WTC11 (cell line): ENCODE data around the gene EYS. TPM values are rescaled to one million over a fixed set of nuclear protein-coding genes. Genes with fewer than 3 reads are reported as not detected.

Source experiments
- ATAC-seq: fragments of 200-7000 bp; cut with Tn5 transposase; 2 replicates; pipeline ENCODE4 v1.10.0; 2021; ENCODE audit warnings: mild to moderate bottlenecking, moderate library complexity
- CTCF ChIA-PET: fragments of 300-600 bp; sonication (Branson Sonifier 250); formaldehyde crosslinking; loops from one replicate; lab custom pipeline; 2021; ENCODE audit warnings: antibody characterized with exemption; lab: Charles Lee
- POLR2A ChIA-PET: fragments of 350-600 bp; sonication (Branson Sonifier 250); formaldehyde crosslinking; loops from one replicate; lab custom pipeline; 2021; ENCODE audit warnings: antibody characterized with exemption; lab: Charles Lee
- DNase-seq: peaks from one replicate; pipeline ENCODE4 v3.0.0; 2021; ENCODE audit warnings: low spot score
- H3K27ac Mint-ChIP-seq: 2 replicates; pipeline ENCODE4 v1.8.0; 2021; ENCODE audit warnings: mixed read lengths
- H3K27me3 Mint-ChIP-seq: 2 replicates; pipeline ENCODE4 v1.8.0; 2021; ENCODE audit warnings: low read depth, mild to moderate bottlenecking, moderate library complexity, mixed read lengths
- H3K36me3 Mint-ChIP-seq: 2 replicates; pipeline ENCODE4 v1.8.0; 2021; ENCODE audit warnings: mixed read lengths
- H3K4me1 Mint-ChIP-seq: 2 replicates; pipeline ENCODE4 v1.8.0; 2022; ENCODE audit warnings: mixed read lengths
- H3K4me3 Mint-ChIP-seq: 2 replicates; pipeline ENCODE4 v1.8.0; 2021; ENCODE audit warnings: mild to moderate bottlenecking, moderate library complexity, mixed read lengths
- H3K9me3 Mint-ChIP-seq: 2 replicates; pipeline ENCODE4 v1.8.0; 2021; ENCODE audit warnings: mixed read lengths
- ATF1 ChIP-seq: sonication (generic); formaldehyde crosslinking; IDR thresholded peaks from 2 replicates; pipeline ENCODE4 v1.8.1; 2023; ENCODE audit warnings: mild to moderate bottlenecking, moderate library complexity, missing genetic modification reagents
- CBFB ChIP-seq: sonication (generic); formaldehyde crosslinking; IDR thresholded peaks from 2 replicates; pipeline ENCODE4 v1.8.1; 2022; ENCODE audit warnings: mild to moderate bottlenecking, low read depth, missing genetic modification reagents
- GABPB1 ChIP-seq: sonication (generic); formaldehyde crosslinking; IDR thresholded peaks from 2 replicates; pipeline ENCODE4 v1.8.1; 2023; ENCODE audit warnings: mild to moderate bottlenecking, missing genetic modification reagents
- GTF2I ChIP-seq: fragments of 250-450 bp; sonication (Bioruptor Pico); conservative IDR thresholded peaks from 2 replicates; pipeline ENCODE4 v1.4.0; 2021; ENCODE audit warnings: mild to moderate bottlenecking
- IRF1 ChIP-seq: sonication (generic); formaldehyde crosslinking; IDR thresholded peaks from 2 replicates; pipeline ENCODE4 v1.8.0; 2023; ENCODE audit warnings: missing genetic modification reagents
- JAZF1 ChIP-seq: fragments of 250-450 bp; sonication (Bioruptor Pico); IDR thresholded peaks from 2 replicates; pipeline ENCODE4 v1.9.0; 2021; ENCODE audit warnings: moderate library complexity, mild to moderate bottlenecking, inconsistent platforms
- MYBL2 ChIP-seq: sonication (generic); formaldehyde crosslinking; IDR thresholded peaks from 2 replicates; pipeline ENCODE4 v1.8.1; 2023; ENCODE audit warnings: mild to moderate bottlenecking, moderate library complexity, missing genetic modification reagents
- NFYB ChIP-seq: sonication (generic); formaldehyde crosslinking; conservative IDR thresholded peaks from 2 replicates; pipeline ENCODE4 v1.8.0; 2022; ENCODE audit warnings: low read depth, missing genetic modification reagents
- SMAD3 ChIP-seq: sonication (generic); formaldehyde crosslinking; IDR thresholded peaks from 2 replicates; pipeline ENCODE4 v1.8.0; 2022; ENCODE audit warnings: missing genetic modification reagents, mild to moderate bottlenecking, borderline replicate concordance
- ZNF219 ChIP-seq: sonication (generic); formaldehyde crosslinking; IDR thresholded peaks from 2 replicates; pipeline ENCODE4 v1.8.0; 2023; ENCODE audit warnings: missing genetic modification reagents, mild to moderate bottlenecking, borderline replicate concordance
- total RNA-seq: library from RNA; stranded (reverse); gene quantifications from 3 replicates; pipeline ENCODE4 v1.2.3, GENCODE V29; 2021
- TF ChIP-seq, protein P1 (sequence below): sonication (generic); formaldehyde crosslinking; IDR thresholded peaks from 2 replicates; pipeline ENCODE4 v1.8.0; 2022; ENCODE audit warnings: mild to moderate bottlenecking, missing genetic modification reagents
- TF ChIP-seq, protein P2 (sequence below): fragments of 250-450 bp; sonication (Bioruptor Pico); IDR thresholded peaks from 2 replicates; pipeline ENCODE4 v1.8.0; 2021; ENCODE audit warnings: mild to moderate bottlenecking
- TF ChIP-seq, protein P3 (sequence below): sonication (generic); formaldehyde crosslinking; IDR thresholded peaks from 2 replicates; pipeline ENCODE4 v1.8.1; 2022; ENCODE audit warnings: mild to moderate bottlenecking, moderate library complexity, missing genetic modification reagents
- TF ChIP-seq, protein P4 (sequence below): fragments of 250-450 bp; sonication (Bioruptor Pico); IDR thresholded peaks from 2 replicates; pipeline ENCODE4 v2.1.2; 2022; ENCODE audit warnings: mild to moderate bottlenecking, moderate library complexity
- TF ChIP-seq, protein P5 (sequence below): sonication (generic); formaldehyde crosslinking; IDR thresholded peaks from 2 replicates; pipeline ENCODE4 v1.8.1; 2023; ENCODE audit warnings: mild to moderate bottlenecking, missing genetic modification reagents, borderline replicate concordance
- TF ChIP-seq, protein P6 (sequence below): sonication (generic); formaldehyde crosslinking; IDR thresholded peaks from 2 replicates; pipeline ENCODE4 v1.8.0; 2023; ENCODE audit warnings: mild to moderate bottlenecking, missing genetic modification reagents

Gene EYS
- total RNA-seq, 1 experiment from 2014 or later, result not detected

GRCh38 chr6:64230530-64230929 is 1476.5 kb downstream of the EYS start:
- H3K27ac Mint-ChIP-seq, result no peak overlapping the region
- peaks cover 12% of the 10 kb centered on the region; the same call in 1 of the 2 replicates for H3K9me3 Mint-ChIP-seq
- peaks cover 2% of the 10 kb centered on the region; the same call in 1 of the 2 replicates for H3K36me3 Mint-ChIP-seq
- TF ChIP-seq, protein P1, sequence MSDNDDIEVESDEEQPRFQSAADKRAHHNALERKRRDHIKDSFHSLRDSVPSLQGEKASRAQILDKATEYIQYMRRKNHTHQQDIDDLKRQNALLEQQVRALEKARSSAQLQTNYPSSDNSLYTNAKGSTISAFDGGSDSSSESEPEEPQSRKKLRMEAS (CRISPR knock-in tag), result no peak
- TF ChIP-seq SMAD3 (CRISPR knock-in tag) (no peak), MYBL2 (no peak), ATF1 (CRISPR knock-in tag) (no peak), GTF2I (CRISPR knock-in tag) (no peak), GABPB1 (no peak)
- TF ChIP-seq, protein P2, sequence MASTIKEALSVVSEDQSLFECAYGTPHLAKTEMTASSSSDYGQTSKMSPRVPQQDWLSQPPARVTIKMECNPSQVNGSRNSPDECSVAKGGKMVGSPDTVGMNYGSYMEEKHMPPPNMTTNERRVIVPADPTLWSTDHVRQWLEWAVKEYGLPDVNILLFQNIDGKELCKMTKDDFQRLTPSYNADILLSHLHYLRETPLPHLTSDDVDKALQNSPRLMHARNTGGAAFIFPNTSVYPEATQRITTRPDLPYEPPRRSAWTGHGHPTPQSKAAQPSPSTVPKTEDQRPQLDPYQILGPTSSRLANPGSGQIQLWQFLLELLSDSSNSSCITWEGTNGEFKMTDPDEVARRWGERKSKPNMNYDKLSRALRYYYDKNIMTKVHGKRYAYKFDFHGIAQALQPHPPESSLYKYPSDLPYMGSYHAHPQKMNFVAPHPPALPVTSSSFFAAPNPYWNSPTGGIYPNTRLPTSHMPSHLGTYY, result no peak
- TF ChIP-seq, protein P3, sequence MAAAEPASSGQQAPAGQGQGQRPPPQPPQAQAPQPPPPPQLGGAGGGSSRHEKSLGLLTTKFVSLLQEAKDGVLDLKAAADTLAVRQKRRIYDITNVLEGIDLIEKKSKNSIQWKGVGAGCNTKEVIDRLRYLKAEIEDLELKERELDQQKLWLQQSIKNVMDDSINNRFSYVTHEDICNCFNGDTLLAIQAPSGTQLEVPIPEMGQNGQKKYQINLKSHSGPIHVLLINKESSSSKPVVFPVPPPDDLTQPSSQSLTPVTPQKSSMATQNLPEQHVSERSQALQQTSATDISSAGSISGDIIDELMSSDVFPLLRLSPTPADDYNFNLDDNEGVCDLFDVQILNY (CRISPR knock-in tag), result no peak
- TF ChIP-seq, protein P4, sequence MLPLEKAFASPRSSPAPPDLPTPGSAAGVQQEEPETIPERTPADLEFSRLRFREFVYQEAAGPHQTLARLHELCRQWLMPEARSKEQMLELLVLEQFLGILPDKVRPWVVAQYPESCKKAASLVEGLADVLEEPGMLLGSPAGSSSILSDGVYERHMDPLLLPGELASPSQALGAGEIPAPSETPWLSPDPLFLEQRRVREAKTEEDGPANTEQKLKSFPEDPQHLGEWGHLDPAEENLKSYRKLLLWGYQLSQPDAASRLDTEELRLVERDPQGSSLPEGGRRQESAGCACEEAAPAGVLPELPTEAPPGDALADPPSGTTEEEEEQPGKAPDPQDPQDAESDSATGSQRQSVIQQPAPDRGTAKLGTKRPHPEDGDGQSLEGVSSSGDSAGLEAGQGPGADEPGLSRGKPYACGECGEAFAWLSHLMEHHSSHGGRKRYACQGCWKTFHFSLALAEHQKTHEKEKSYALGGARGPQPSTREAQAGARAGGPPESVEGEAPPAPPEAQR (CRISPR knock-in tag), result no peak
- POLR2A ChIA-PET, result no interaction called here
- H3K4me3 Mint-ChIP-seq, result no peak overlapping the region
- H3K4me1 Mint-ChIP-seq, result no peaks in the 10 kb centered on the region
- DNase-seq, result no peak
- no peak for ATAC-seq
- H3K27me3 Mint-ChIP-seq, result no peaks in the 10 kb centered on the region
- CTCF ChIA-PET, result no interaction called here

- Mint-ChIP-seq H3K4me3 (no peak overlapping the region), H3K4me1 (no peaks in the 10 kb centered on the region), H3K27me3 (no peaks in the 10 kb centered on the region), H3K36me3 (peaks cover 2% of the 10 kb centered on the region), H3K27ac (no peak overlapping the region), H3K9me3 (peaks cover 17% of the 10 kb centered on the region; the same call in 1 of the 2 replicates)
- TF ChIP-seq, protein P5, sequence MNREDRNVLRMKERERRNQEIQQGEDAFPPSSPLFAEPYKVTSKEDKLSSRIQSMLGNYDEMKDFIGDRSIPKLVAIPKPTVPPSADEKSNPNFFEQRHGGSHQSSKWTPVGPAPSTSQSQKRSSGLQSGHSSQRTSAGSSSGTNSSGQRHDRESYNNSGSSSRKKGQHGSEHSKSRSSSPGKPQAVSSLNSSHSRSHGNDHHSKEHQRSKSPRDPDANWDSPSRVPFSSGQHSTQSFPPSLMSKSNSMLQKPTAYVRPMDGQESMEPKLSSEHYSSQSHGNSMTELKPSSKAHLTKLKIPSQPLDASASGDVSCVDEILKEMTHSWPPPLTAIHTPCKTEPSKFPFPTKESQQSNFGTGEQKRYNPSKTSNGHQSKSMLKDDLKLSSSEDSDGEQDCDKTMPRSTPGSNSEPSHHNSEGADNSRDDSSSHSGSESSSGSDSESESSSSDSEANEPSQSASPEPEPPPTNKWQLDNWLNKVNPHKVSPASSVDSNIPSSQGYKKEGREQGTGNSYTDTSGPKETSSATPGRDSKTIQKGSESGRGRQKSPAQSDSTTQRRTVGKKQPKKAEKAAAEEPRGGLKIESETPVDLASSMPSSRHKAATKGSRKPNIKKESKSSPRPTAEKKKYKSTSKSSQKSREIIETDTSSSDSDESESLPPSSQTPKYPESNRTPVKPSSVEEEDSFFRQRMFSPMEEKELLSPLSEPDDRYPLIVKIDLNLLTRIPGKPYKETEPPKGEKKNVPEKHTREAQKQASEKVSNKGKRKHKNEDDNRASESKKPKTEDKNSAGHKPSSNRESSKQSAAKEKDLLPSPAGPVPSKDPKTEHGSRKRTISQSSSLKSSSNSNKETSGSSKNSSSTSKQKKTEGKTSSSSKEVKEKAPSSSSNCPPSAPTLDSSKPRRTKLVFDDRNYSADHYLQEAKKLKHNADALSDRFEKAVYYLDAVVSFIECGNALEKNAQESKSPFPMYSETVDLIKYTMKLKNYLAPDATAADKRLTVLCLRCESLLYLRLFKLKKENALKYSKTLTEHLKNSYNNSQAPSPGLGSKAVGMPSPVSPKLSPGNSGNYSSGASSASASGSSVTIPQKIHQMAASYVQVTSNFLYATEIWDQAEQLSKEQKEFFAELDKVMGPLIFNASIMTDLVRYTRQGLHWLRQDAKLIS (CRISPR knock-in tag), result no peak
- TF ChIP-seq JAZF1 (CRISPR knock-in tag), result no peak
- no peak for TF ChIP-seq ZNF219 (CRISPR knock-in tag)
- TF ChIP-seq, protein P6, sequence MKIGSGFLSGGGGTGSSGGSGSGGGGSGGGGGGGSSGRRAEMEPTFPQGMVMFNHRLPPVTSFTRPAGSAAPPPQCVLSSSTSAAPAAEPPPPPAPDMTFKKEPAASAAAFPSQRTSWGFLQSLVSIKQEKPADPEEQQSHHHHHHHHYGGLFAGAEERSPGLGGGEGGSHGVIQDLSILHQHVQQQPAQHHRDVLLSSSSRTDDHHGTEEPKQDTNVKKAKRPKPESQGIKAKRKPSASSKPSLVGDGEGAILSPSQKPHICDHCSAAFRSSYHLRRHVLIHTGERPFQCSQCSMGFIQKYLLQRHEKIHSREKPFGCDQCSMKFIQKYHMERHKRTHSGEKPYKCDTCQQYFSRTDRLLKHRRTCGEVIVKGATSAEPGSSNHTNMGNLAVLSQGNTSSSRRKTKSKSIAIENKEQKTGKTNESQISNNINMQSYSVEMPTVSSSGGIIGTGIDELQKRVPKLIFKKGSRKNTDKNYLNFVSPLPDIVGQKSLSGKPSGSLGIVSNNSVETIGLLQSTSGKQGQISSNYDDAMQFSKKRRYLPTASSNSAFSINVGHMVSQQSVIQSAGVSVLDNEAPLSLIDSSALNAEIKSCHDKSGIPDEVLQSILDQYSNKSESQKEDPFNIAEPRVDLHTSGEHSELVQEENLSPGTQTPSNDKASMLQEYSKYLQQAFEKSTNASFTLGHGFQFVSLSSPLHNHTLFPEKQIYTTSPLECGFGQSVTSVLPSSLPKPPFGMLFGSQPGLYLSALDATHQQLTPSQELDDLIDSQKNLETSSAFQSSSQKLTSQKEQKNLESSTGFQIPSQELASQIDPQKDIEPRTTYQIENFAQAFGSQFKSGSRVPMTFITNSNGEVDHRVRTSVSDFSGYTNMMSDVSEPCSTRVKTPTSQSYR (CRISPR knock-in tag), result no peak
- no peak for TF ChIP-seq IRF1 (CRISPR knock-in tag)
- TF ChIP-seq GTF2I (CRISPR knock-in tag), result no peak
- no peak for TF ChIP-seq CBFB (CRISPR knock-in tag)
- no peak for TF ChIP-seq NFYB (CRISPR knock-in tag)
- ChIA-PET CTCF (no interaction called here), POLR2A (no interaction called here)
- no peak for DNase-seq
- ATAC-seq, result no peak
These were observed 1479.2 kb downstream of the EYS start for GRCh38 chr6:64227863-64228262.
